Measurements from ENCODE around the gene ZBTB7C.

ZBTB7C gene

GRCh38 chr18:48392268-48392667 is 16.9 kb downstream of the ZBTB7C start:
- no peaks in the 10 kb centered on the region for H3K9me3 ChIP-seq (ENCODE audit: control insufficient read depth in 1 of 2, low read length in 2 of 2)
- H3K4me1 ChIP-seq (ENCODE audit: control insufficient read depth in 1 of 2, insufficient read depth in 2 of 2, low read length in 2 of 2) = peaks cover 4 to 7% of the 10 kb centered on the region in 2 donors
- no peak overlapping the region for H3K4me3 ChIP-seq (ENCODE audit: low read depth in 1 of 2, low read length in 2 of 2)
- no peak overlapping the region for H3K27ac ChIP-seq (ENCODE audit: low read depth, low read length)
- no peaks in the 10 kb centered on the region for H3K36me3 ChIP-seq (ENCODE audit: control insufficient read depth in 1 of 2, insufficient read depth in 2 of 2, low read length in 2 of 2)
- H3K9ac ChIP-seq (ENCODE audit: low read depth in 1 of 2, low read length in 2 of 2) = no peak overlapping the region
- H3K27me3 ChIP-seq (ENCODE audit: control insufficient read depth in 1 of 2, insufficient read depth in 2 of 2, low read length in 2 of 2) = peaks cover 0 to 5% of the 10 kb centered on the region in 2 donors

- Histone ChIP-seq H3K27ac (ENCODE audit: low read depth, low read length) (no peak overlapping the region), H3K4me3 (ENCODE audit: low read depth in 1 of 2, low read length in 2 of 2) (no peak overlapping the region), H3K36me3 (ENCODE audit: control insufficient read depth in 1 of 2, insufficient read depth in 2 of 2, low read length in 2 of 2) (no peaks in the 10 kb centered on the region), H3K9me3 (ENCODE audit: control insufficient read depth in 1 of 2, low read length in 2 of 2) (no peaks in the 10 kb centered on the region), H3K27me3 (ENCODE audit: control insufficient read depth in 1 of 2, insufficient read depth in 2 of 2, low read length in 2 of 2) (peaks cover 0 to 3% of the 10 kb centered on the region in 2 donors), H3K4me1 (ENCODE audit: control insufficient read depth in 1 of 2, insufficient read depth in 2 of 2, low read length in 2 of 2) (peaks cover 4 to 7% of the 10 kb centered on the region in 2 donors), H3K9ac (ENCODE audit: low read depth in 1 of 2, low read length in 2 of 2) (no peak overlapping the region)
Measured at GRCh38 chr18:48391868-48392267, 17.3 kb downstream of the ZBTB7C start.

GRCh38 chr18:48390641-48391040 is 18.5 kb downstream of the ZBTB7C start:
- no peak overlapping the region for H3K27ac ChIP-seq (ENCODE audit: low read depth, low read length)
- peaks cover 4 to 7% of the 10 kb centered on the region in 2 donors for H3K4me1 ChIP-seq (ENCODE audit: control insufficient read depth in 1 of 2, insufficient read depth in 2 of 2, low read length in 2 of 2)
- no peak overlapping the region for H3K9ac ChIP-seq (ENCODE audit: low read depth in 1 of 2, low read length in 2 of 2)
- H3K27me3 ChIP-seq (ENCODE audit: control insufficient read depth in 1 of 2, insufficient read depth in 2 of 2, low read length in 2 of 2) = peaks cover 0 to 3% of the 10 kb centered on the region in 2 donors
- H3K4me3 ChIP-seq (ENCODE audit: low read depth in 1 of 2, low read length in 2 of 2) = no peak overlapping the region
- H3K36me3 ChIP-seq (ENCODE audit: control insufficient read depth in 1 of 2, insufficient read depth in 2 of 2, low read length in 2 of 2) = no peaks in the 10 kb centered on the region
- H3K9me3 ChIP-seq (ENCODE audit: control insufficient read depth in 1 of 2, low read length in 2 of 2) = no peaks in the 10 kb centered on the region

- Histone ChIP-seq H3K27ac (ENCODE audit: low read depth, low read length) (no peak overlapping the region), H3K27me3 (ENCODE audit: control insufficient read depth in 1 of 2, insufficient read depth in 2 of 2, low read length in 2 of 2) (peaks cover 0 to 3% of the 10 kb centered on the region in 2 donors)
Measured at GRCh38 chr18:48388478-48388877, 20.7 kb downstream of the ZBTB7C start.

GRCh38 chr18:48387300-48387699 is 21.9 kb downstream of the ZBTB7C start:
- no peak overlapping the region for H3K27ac ChIP-seq (ENCODE audit: low read depth, low read length)
- no peaks in the 10 kb centered on the region for H3K36me3 ChIP-seq (ENCODE audit: control insufficient read depth in 1 of 2, insufficient read depth in 2 of 2, low read length in 2 of 2)
- no peak overlapping the region for H3K4me3 ChIP-seq (ENCODE audit: low read depth in 1 of 2, low read length in 2 of 2)
- H3K4me1 ChIP-seq (ENCODE audit: control insufficient read depth in 1 of 2, insufficient read depth in 2 of 2, low read length in 2 of 2) = peaks cover 4 to 7% of the 10 kb centered on the region in 2 donors
- H3K27me3 ChIP-seq (ENCODE audit: control insufficient read depth in 1 of 2, insufficient read depth in 2 of 2, low read length in 2 of 2) = peaks cover 0 to 3% of the 10 kb centered on the region in 2 donors
- no peaks in the 10 kb centered on the region for H3K9me3 ChIP-seq (ENCODE audit: control insufficient read depth in 1 of 2, low read length in 2 of 2)
- no peak overlapping the region for H3K9ac ChIP-seq (ENCODE audit: low read depth in 1 of 2, low read length in 2 of 2)

More at GRCh38 chr18:48388478-48388877, 20.7 kb downstream of the ZBTB7C start:
- H3K4me1 ChIP-seq (ENCODE audit: control insufficient read depth in 1 of 2, insufficient read depth in 2 of 2, low read length in 2 of 2) = peaks cover 4 to 7% of the 10 kb centered on the region in 2 donors
- H3K4me3 ChIP-seq (ENCODE audit: low read depth in 1 of 2, low read length in 2 of 2) = no peak overlapping the region
- no peaks in the 10 kb centered on the region for H3K9me3 ChIP-seq (ENCODE audit: control insufficient read depth in 1 of 2, low read length in 2 of 2)
- H3K36me3 ChIP-seq (ENCODE audit: control insufficient read depth in 1 of 2, insufficient read depth in 2 of 2, low read length in 2 of 2) = no peaks in the 10 kb centered on the region
- no peak overlapping the region for H3K9ac ChIP-seq (ENCODE audit: low read depth in 1 of 2, low read length in 2 of 2)

GRCh38 chr18:48385596-48385995 is 23.6 kb downstream of the ZBTB7C start:
- peaks cover 0 to 3% of the 10 kb centered on the region in 2 donors for H3K27me3 ChIP-seq (ENCODE audit: control insufficient read depth in 1 of 2, insufficient read depth in 2 of 2, low read length in 2 of 2)
- no peaks in the 10 kb centered on the region for H3K9me3 ChIP-seq (ENCODE audit: control insufficient read depth in 1 of 2, low read length in 2 of 2)
- H3K4me3 ChIP-seq (ENCODE audit: low read depth in 1 of 2, low read length in 2 of 2) = no peak overlapping the region
- peaks cover 4 to 7% of the 10 kb centered on the region in 2 donors for H3K4me1 ChIP-seq (ENCODE audit: control insufficient read depth in 1 of 2, insufficient read depth in 2 of 2, low read length in 2 of 2)
- no peaks in the 10 kb centered on the region for H3K36me3 ChIP-seq (ENCODE audit: control insufficient read depth in 1 of 2, insufficient read depth in 2 of 2, low read length in 2 of 2)
- no peak overlapping the region for H3K27ac ChIP-seq (ENCODE audit: low read depth, low read length)
- H3K9ac ChIP-seq (ENCODE audit: low read depth in 1 of 2, low read length in 2 of 2) = no peak overlapping the region

GRCh38 chr18:48376934-48377333 is 32.2 kb downstream of the ZBTB7C start:
- H3K4me1 ChIP-seq (ENCODE audit: control insufficient read depth in 1 of 2, insufficient read depth in 2 of 2, low read length in 2 of 2) = no peaks in the 10 kb centered on the region
- H3K36me3 ChIP-seq (ENCODE audit: control insufficient read depth in 1 of 2, insufficient read depth in 2 of 2, low read length in 2 of 2) = no peaks in the 10 kb centered on the region
- no peaks in the 10 kb centered on the region for H3K9me3 ChIP-seq (ENCODE audit: control insufficient read depth in 1 of 2, low read length in 2 of 2)
- H3K27ac ChIP-seq (ENCODE audit: low read depth, low read length) = no peak overlapping the region
- no peaks in the 10 kb centered on the region for H3K27me3 ChIP-seq (ENCODE audit: control insufficient read depth in 1 of 2, insufficient read depth in 2 of 2, low read length in 2 of 2)
- H3K9ac ChIP-seq (ENCODE audit: low read depth in 1 of 2, low read length in 2 of 2) = no peak overlapping the region
- no peak overlapping the region for H3K4me3 ChIP-seq (ENCODE audit: low read depth in 1 of 2, low read length in 2 of 2)

GRCh38 chr18:48376406-48376805 is 32.8 kb downstream of the ZBTB7C start:
- no peaks in the 10 kb centered on the region for H3K9me3 ChIP-seq (ENCODE audit: control insufficient read depth in 1 of 2, low read length in 2 of 2)

GRCh38 chr18:48375150-48375800 is 33.9 kb downstream of the ZBTB7C start:
- Histone ChIP-seq H3K27ac (ENCODE audit: low read depth, low read length) (no peak overlapping the region), H3K4me3 (ENCODE audit: low read depth in 1 of 2, low read length in 2 of 2) (no peak overlapping the region)

More at GRCh38 chr18:48376406-48376805, 32.8 kb downstream of the ZBTB7C start:
- Histone ChIP-seq H3K27me3 (ENCODE audit: control insufficient read depth in 1 of 2, insufficient read depth in 2 of 2, low read length in 2 of 2) (no peaks in the 10 kb centered on the region), H3K4me3 (ENCODE audit: low read depth in 1 of 2, low read length in 2 of 2) (no peak overlapping the region), H3K9ac (ENCODE audit: low read depth in 1 of 2, low read length in 2 of 2) (no peak overlapping the region), H3K4me1 (ENCODE audit: control insufficient read depth in 1 of 2, insufficient read depth in 2 of 2, low read length in 2 of 2) (no peaks in the 10 kb centered on the region), H3K36me3 (ENCODE audit: control insufficient read depth in 1 of 2, insufficient read depth in 2 of 2, low read length in 2 of 2) (no peaks in the 10 kb centered on the region), H3K27ac (ENCODE audit: low read depth, low read length) (no peak overlapping the region)

GRCh38 chr18:48374423-48375149 is 34.6 kb downstream of the ZBTB7C start:
- H3K4me1 ChIP-seq (ENCODE audit: control insufficient read depth in 1 of 2, insufficient read depth in 2 of 2, low read length in 2 of 2) = no peaks in the 10 kb centered on the region
- H3K36me3 ChIP-seq (ENCODE audit: control insufficient read depth in 1 of 2, insufficient read depth in 2 of 2, low read length in 2 of 2) = no peaks in the 10 kb centered on the region
- H3K9ac ChIP-seq (ENCODE audit: low read depth in 1 of 2, low read length in 2 of 2) = no peak overlapping the region
- H3K27ac ChIP-seq (ENCODE audit: low read depth, low read length) = no peak overlapping the region
- no peaks in the 10 kb centered on the region for H3K27me3 ChIP-seq (ENCODE audit: control insufficient read depth in 1 of 2, insufficient read depth in 2 of 2, low read length in 2 of 2)
- no peaks in the 10 kb centered on the region for H3K9me3 ChIP-seq (ENCODE audit: control insufficient read depth in 1 of 2, low read length in 2 of 2)
- no peak overlapping the region for H3K4me3 ChIP-seq (ENCODE audit: low read depth in 1 of 2, low read length in 2 of 2)

More at GRCh38 chr18:48375150-48375800, 33.9 kb downstream of the ZBTB7C start:
- H3K9ac ChIP-seq (ENCODE audit: low read depth in 1 of 2, low read length in 2 of 2) = no peak overlapping the region
- no peaks in the 10 kb centered on the region for H3K4me1 ChIP-seq (ENCODE audit: control insufficient read depth in 1 of 2, insufficient read depth in 2 of 2, low read length in 2 of 2)
- H3K27me3 ChIP-seq (ENCODE audit: control insufficient read depth in 1 of 2, insufficient read depth in 2 of 2, low read length in 2 of 2) = no peaks in the 10 kb centered on the region
- H3K36me3 ChIP-seq (ENCODE audit: control insufficient read depth in 1 of 2, insufficient read depth in 2 of 2, low read length in 2 of 2) = no peaks in the 10 kb centered on the region
- H3K9me3 ChIP-seq (ENCODE audit: control insufficient read depth in 1 of 2, low read length in 2 of 2) = no peaks in the 10 kb centered on the region

Data from duodenal mucosa (tissue), 2 donors.